GM12873 (cell line): Measurements from ENCODE around the gene THAP7.

Experiments
- TF ChIP-seq, protein P1 (sequence below): IDR thresholded peaks from 2 replicates; pipeline ENCODE4 v1.5.1; 2012; ENCODE audit warnings: low read depth, mild to moderate bottlenecking, moderate library complexity, low read length, control low read depth; ENCODE audit not compliant: insufficient read depth; ENCODE audit errors: missing control alignments

THAP7 gene

DNA sequence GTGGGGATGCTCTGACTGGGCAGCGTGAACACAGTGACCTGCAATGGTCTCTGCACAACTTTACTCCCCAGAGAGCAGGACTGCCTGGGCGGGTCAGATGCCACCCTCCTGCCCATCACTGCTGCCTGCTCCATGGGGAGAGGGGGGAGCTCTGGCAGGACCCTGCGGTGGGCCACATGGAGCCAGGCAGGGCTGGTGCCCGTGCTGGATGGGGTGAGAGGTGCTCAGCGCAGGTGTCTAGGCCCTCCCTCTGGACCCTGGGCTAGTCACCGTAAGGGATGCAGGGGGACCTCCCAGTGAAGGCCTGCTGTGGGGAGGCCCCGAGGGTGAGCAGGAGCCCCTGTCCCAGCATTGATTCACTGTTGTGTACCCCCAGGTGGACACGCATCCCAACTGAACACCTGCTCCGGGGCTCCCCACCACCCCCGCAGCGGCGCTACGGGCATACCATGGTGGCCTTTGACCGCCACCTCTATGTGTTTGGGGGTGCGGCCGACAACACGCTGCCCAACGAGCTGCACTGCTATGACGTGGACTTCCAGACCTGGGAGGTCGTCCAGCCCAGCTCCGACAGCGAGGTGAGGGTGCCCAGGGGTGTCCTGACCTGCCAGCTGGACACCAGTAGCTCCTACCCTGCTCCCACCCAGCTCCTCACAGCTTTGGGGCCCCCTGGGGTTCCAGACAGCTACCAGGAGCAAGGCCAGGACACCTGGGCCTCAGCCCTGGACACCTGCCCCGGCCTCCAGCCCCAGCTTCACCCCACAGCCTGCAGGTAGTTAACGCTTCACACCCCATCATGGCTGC, 10.5 kb downstream of the THAP7 start:
- TF ChIP-seq, protein P1, sequence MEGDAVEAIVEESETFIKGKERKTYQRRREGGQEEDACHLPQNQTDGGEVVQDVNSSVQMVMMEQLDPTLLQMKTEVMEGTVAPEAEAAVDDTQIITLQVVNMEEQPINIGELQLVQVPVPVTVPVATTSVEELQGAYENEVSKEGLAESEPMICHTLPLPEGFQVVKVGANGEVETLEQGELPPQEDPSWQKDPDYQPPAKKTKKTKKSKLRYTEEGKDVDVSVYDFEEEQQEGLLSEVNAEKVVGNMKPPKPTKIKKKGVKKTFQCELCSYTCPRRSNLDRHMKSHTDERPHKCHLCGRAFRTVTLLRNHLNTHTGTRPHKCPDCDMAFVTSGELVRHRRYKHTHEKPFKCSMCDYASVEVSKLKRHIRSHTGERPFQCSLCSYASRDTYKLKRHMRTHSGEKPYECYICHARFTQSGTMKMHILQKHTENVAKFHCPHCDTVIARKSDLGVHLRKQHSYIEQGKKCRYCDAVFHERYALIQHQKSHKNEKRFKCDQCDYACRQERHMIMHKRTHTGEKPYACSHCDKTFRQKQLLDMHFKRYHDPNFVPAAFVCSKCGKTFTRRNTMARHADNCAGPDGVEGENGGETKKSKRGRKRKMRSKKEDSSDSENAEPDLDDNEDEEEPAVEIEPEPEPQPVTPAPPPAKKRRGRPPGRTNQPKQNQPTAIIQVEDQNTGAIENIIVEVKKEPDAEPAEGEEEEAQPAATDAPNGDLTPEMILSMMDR, result no peak

DNA sequence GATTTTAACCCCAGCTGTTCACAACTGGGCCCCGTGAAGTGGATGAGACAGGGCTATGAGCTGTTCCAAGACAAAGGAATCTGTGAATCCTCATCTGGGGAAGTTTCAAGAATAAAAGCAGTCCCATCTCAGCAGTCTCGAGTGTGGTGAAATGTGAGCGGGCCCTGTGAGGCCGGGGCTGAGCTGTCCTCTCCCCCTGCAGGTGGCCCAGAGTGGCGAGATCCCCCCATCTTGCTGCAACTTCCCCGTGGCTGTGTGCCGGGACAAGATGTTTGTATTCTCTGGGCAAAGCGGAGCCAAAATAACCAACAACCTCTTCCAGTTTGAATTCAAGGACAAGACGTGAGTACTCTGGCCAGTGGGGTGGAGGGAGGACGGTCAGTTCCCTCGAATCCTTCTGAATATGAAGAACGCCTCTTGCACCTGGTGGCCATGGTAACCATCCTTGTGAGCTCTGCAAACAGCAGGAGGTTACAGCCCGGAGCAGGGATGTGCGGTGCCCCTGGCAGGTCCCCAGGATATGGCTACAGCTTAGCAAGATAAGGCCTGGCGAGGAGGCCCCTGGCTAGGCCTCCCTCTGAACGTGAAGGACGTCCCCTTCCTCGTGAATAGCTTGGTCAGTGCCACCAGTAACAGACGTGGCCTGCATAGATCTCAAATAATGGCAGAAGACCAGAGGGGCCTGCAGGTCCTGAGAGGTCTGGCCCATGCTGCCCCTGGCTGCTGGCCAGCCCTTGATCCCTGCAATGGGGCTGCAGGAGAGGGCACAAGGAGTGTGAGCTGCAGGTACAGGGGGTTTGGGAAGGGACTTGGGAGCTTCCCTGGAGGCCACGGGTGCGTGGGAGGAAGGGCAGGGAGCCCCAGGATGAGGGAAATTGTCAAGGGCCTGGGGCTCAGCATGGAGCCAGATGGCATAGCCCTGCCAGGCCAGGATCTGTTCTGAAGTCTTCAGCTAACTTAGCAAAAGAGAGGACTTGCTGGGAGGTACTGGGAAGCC, 11.4 kb downstream of the THAP7 start:
- TF ChIP-seq, protein P1, result no peak

DNA sequence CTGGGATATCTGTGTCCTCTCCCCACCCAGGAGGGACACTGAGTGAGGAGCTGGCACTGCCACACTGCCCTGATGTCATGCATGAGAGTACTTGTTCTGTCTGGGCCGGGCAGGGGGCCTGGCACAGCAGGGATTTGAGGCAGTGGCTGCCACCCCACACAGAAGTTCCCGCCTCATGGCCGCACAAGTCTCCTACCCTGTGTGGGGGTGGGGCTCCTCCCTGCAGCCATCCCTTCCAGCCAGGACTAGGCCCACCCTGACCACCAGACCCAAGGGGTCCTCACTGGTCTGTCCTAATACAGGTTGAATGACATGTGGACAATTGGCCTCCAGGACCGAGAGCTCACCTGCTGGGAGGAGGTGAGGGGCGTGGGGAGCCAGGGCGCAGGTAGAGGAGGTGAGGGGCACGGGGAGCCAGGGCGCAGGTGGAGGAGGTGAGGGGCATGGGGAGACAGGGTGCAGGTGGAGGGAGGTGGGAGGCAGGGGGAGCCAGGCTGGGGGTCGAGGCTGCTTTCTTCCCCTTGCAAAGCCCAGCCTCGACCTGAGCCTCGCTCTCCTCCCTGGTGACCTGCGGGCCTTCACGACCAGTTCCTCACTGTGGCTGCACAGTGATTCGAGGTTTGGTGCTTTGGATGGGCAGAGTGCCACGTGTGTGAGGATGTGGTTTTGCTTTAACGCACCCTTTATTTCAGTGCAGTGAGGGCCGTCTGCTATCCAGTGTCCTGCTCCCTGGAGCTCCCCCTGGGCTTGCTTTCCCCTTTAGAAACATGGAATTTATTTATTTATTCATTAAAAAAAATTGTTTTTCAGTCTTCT, 12.4 kb downstream of the THAP7 start:
- TF ChIP-seq, protein P1, result no peak

DNA sequence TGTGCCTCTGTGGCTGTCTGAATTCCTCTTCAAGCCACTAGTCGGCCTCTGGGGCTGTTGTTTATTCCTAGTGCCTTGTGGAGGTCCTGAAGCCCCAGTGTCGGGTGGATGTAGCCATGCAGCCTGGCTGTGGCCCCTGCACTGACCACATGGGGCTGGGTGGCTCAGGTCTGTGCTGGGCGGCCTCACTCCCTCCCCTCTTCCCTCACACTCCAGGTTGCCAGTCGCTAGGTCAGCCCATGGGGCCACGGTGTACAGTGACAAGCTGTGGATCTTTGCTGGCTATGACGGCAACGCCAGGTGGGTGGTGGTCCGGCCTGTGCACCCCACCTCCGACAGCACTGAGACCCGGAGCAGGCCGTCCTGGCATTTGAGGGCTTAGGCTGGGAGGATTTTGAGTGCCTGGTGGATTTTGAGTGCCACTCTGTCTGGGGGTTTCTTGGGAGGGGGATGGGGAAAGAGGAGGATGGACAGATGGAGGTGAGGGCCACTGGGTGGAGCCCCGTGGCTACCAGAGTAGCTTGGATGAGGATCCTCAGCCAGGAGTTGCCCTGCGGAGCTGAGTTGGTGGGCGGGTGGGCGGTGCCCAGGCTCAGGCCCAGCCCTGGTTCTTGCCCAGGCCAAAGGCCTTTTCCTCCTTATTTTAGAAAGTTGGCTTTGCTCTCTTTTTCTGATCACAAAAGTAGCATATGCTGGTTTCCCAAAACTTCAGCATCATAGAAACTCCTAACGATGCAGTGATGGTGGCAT, 13.2 kb downstream of the THAP7 start:
- TF ChIP-seq, protein P1, result no peak

DNA sequence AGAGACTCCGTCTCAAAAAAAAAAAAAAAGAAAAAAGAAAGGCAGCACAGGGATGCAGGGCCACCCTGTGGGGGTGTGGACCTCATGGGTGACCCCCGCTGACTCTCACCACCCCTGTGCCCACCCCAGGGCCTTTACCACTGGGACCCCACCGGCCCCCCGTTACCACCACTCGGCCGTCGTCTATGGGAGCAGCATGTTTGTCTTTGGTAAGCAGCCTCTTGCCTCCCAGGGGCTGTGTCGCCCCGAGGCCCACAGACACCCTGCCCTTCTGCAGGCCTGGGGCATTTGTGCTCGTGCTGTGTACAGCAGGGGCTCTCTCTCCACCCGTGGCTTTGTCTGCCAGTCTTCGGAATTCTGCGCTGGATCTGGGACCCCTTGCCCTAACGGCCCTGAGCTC, 14.5 kb downstream of the THAP7 start:
- TF ChIP-seq, protein P1, result no peak

DNA sequence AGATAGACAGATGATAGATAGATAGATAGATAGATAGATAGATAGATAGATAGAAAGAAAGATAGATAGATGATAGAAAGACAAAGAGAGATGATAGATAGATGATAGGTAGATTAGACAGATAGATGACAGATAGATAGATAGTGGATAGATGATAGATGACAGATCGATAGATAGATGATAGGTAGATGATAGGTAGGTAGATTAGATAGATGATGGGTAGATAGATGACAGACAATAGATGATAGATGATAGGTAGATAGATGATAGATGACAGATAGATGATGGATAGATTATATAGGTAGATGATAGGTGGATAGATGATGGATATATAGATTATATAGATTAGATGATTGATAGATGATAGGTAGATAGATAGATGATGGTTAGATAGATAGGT, 15.6 kb downstream of the THAP7 start:
- TF ChIP-seq, protein P1, result no peak
